K562 (cell line): ENCODE data around the gene EEF1AKMT1. TPM values are rescaled to one million over a fixed set of nuclear protein-coding genes. Genes with fewer than 3 reads are reported as not detected.

Experiments used
- ATAC-seq: fragments of 200-7000 bp; cut with Tn5 transposase; 3 replicates; pipeline ENCODE4 v1.9.1; 2020; ENCODE audit warnings: moderate library complexity
- BruUV-seq: library from RNA; stranded (reverse); fragments of 400-500 nt; replicated peaks from 2 replicates; lab custom pipeline; 2021; lab: Mats Ljungman, UMichigan
- CTCF ChIA-PET: fragments of 300-600 bp; formaldehyde crosslinking; extraction: SDS; loops from one replicate; lab custom pipeline; 2021; ENCODE audit warnings: low intra/inter-chr PET ratio; lab: Yijun Ruan, JAX
- POLR2A ChIA-PET: fragments of 300-600, 350-650 bp; sonication (Branson Sonifier 250); formaldehyde crosslinking; extraction: SDS; loops from one replicate; lab custom pipeline; 2021; ENCODE audit warnings: antibody characterized with exemption, inconsistent platforms; lab: Yijun Ruan, JAX
- DNase-seq, 4 experiments: peaks; one replicate each; pipeline versions ENCODE4 v3.0.0 to v3.0.0-alpha.2; 2011 to 2018; ENCODE audit warnings: low spot score in 3 of 4, mixed read lengths in 3 of 4; ENCODE audit errors: extremely low read depth in 1 of 4
- FAIRE-seq: peaks from 2 replicates; lab custom pipeline; 2011; peaks lifted over from hg19 to GRCh38; lab: Jason Lieb, UNC
- H2AFZ ChIP-seq: 2 replicates; pipeline ENCODE4 v1.6.0; 2011; ENCODE audit warnings: low read depth, low read length, control low read depth, inconsistent platforms
- H3K27ac ChIP-seq: fragments of 200-600 bp; 3 replicates; pipeline ENCODE4 v1.8.0; 2011; ENCODE audit warnings: low read depth, mild to moderate bottlenecking, control low read depth, inconsistent platforms, low read length, moderate library complexity, mixed read lengths; ENCODE audit errors: extremely low read depth
- H3K27me3 ChIP-seq, 2 experiments: fragments of 300-600 bp in 1 of 2; 2 replicates in 1 of 2; 3 replicates in 1 of 2; pipeline versions ENCODE4 v1.6.0 to v1.8.0; 2011; ENCODE audit warnings: inconsistent platforms in 2 of 2, low read length in 2 of 2, mild to moderate bottlenecking in 1 of 2, mixed read lengths in 1 of 2, moderate library complexity in 1 of 2; ENCODE audit not compliant: control insufficient read depth in 2 of 2, insufficient read depth in 2 of 2
- H3K36me3 ChIP-seq: fragments of 300-600 bp; 3 replicates; pipeline ENCODE4 v1.8.0; 2011; ENCODE audit warnings: mild to moderate bottlenecking, low read length, inconsistent platforms; ENCODE audit not compliant: control insufficient read depth, insufficient read depth
- H3K4me1 ChIP-seq, 2 experiments: fragments of 200-600 bp in 1 of 2; replicated peaks in 1 of 2; 2 replicates in 1 of 2; 3 replicates in 1 of 2; pipeline versions ENCODE4 v1.5.1 to v1.8.0; 2011; ENCODE audit warnings: inconsistent platforms in 2 of 2, low read length in 2 of 2, mild to moderate bottlenecking in 1 of 2, mixed read lengths in 1 of 2, moderate library complexity in 1 of 2; ENCODE audit not compliant: control insufficient read depth in 2 of 2, insufficient read depth in 2 of 2
- H3K4me2 ChIP-seq: 2 replicates; pipeline ENCODE4 v1.6.1; 2011; ENCODE audit warnings: low read length, control low read depth, inconsistent platforms, mixed read lengths; ENCODE audit not compliant: insufficient read depth
- H3K4me3 ChIP-seq: fragments of 200-600 bp; sonication (generic), shearing (Covaris generic); 2 replicates; pipeline ENCODE4 v1.5.1; 2016; ENCODE audit warnings: control low read depth, inconsistent platforms
- H3K79me2 ChIP-seq: fragments of 200-600 bp; 3 replicates; pipeline ENCODE4 v1.8.0; 2011; ENCODE audit warnings: low read length, inconsistent platforms; ENCODE audit not compliant: control insufficient read depth, insufficient read depth
- H3K9ac ChIP-seq, 2 experiments: 2 replicates each; pipeline versions ENCODE4 v1.6.0 to v1.6.1; 2011; ENCODE audit warnings: low read depth in 2 of 2, low read length in 2 of 2, control low read depth in 1 of 2, inconsistent platforms in 1 of 2, mild to moderate bottlenecking in 1 of 2, mixed read lengths in 1 of 2; ENCODE audit not compliant: insufficient read depth in 1 of 2
- H3K9me1 ChIP-seq: one replicate; pipeline ENCODE4 v1.6.0; 2011; ENCODE audit warnings: inconsistent platforms, mild to moderate bottlenecking, low read length, moderate library complexity; ENCODE audit not compliant: control insufficient read depth, insufficient read depth
- H3K9me3 ChIP-seq: replicated peaks from 2 replicates; pipeline ENCODE4 v1.5.1; 2011; ENCODE audit warnings: low read depth, low read length, inconsistent platforms; ENCODE audit not compliant: control insufficient read depth, insufficient read depth
- H4K20me1 ChIP-seq: replicated peaks from 2 replicates; pipeline ENCODE4 v1.6.1; 2011; ENCODE audit warnings: low read length, inconsistent platforms, mixed read lengths; ENCODE audit not compliant: control insufficient read depth, insufficient read depth
- GATAD2B ChIP-seq: fragments of 450-650 bp; IDR thresholded peaks from 2 replicates; pipeline ENCODE4 v1.6.1; 2017; ENCODE audit warnings: mild to moderate bottlenecking, borderline replicate concordance
- LCOR ChIP-seq: sonication (generic); formaldehyde crosslinking; IDR thresholded peaks from 2 replicates; pipeline ENCODE4 v1.8.0; 2022; ENCODE audit warnings: mild to moderate bottlenecking, missing genetic modification reagents
- RREB1 ChIP-seq: fragments of 250-450 bp; sonication (Bioruptor Pico); IDR thresholded peaks from 2 replicates; pipeline ENCODE4 v1.4.0; 2020
- SMAD4 ChIP-seq: fragments of 250-450 bp; sonication (Bioruptor Pico); conservative IDR thresholded peaks from 2 replicates; pipeline ENCODE4 v1.8.0; 2021; ENCODE audit warnings: inconsistent platforms, mild to moderate bottlenecking, moderate library complexity
- STAT5B ChIP-seq: fragments of 250-450 bp; sonication (Bioruptor Pico); IDR thresholded peaks from 2 replicates; pipeline ENCODE4 v1.8.0; 2021; ENCODE audit warnings: mild to moderate bottlenecking, inconsistent platforms
- ZNF274 ChIP-seq: IDR thresholded peaks from 2 replicates; pipeline ENCODE4 v1.6.1; 2011; ENCODE audit warnings: low read depth, mild to moderate bottlenecking, low read length, moderate library complexity, borderline replicate concordance
- ZNF395 ChIP-seq: fragments of 200-800 bp; sonication (Bioruptor generic); IDR thresholded peaks from 2 replicates; pipeline ENCODE4 v1.6.1; 2017; ENCODE audit warnings: missing genetic modification characterization, missing compliant biosample characterization
- ZNF592 ChIP-seq: fragments of 450-650 bp; IDR thresholded peaks from 2 replicates; pipeline ENCODE4 v1.6.1; 2017; ENCODE audit warnings: antibody characterized with exemption, mild to moderate bottlenecking
- WGBS: fragments of 100-300 bp; shearing (Covaris generic); methylation state at CpG from one replicate; pipeline ENCODE4 v1.1.6; 2016; ENCODE audit warnings: low coverage, mixed read lengths; ENCODE audit not compliant: insufficient coverage; ENCODE audit errors: missing lambda C conversion rate; 5-methylcytosine and 5-hydroxymethylcytosine counted together
- in situ Hi-C: fragments of 300-500 bp; cut with MboI; formaldehyde crosslinking; loops from 4 replicates; pipeline ENCODE4 v1.15.0; 2018; ENCODE audit warnings: inconsistent platforms, mixed read lengths
- intact Hi-C: fragments of 100-400 bp; cut with micrococcal nuclease; formaldehyde crosslinking; loops from 2 replicates; pipeline ENCODE4 v1.14.2; 2022
- polyA plus RNA-seq, 8 experiments: library from polyadenylated mRNA; depleted of rRNA in 4 of 8; stranded (reverse) in 5 of 8; unstranded in 3 of 8; fragments of >200 nt; fragmentation: Nextera tagmentation in 2 of 8; fragmentation: Illumina TruSeq in 1 of 8; extraction: Ambion mirVana in 2 of 8; extraction: Trizol in 1 of 8; gene quantifications; 2 replicates each; pipeline versions ENCODE4 v1.2.1 to v1.2.3, GENCODE V29; 2011 to 2014; ENCODE audit warnings: inconsistent platforms in 1 of 8, missing spikeins in 1 of 8
- total RNA-seq, 7 experiments: library from RNA; depleted of rRNA in 6 of 7; stranded (reverse); fragments of >200 nt in 6 of 7; fragmentation: Illumina TruSeq in 2 of 7; extraction: Trizol in 2 of 7; gene quantifications; 2 replicates each; pipeline versions ENCODE4 v1.2.1 to v1.2.3, GENCODE V29; 2011 to 2021; ENCODE audit warnings: low replicate concordance in 1 of 7
- TF ChIP-seq, protein P1 (sequence below), 3 experiments: fragments of 200-800 bp in 1 of 3; sonication (Bioruptor generic) in 1 of 3; sonication (generic) in 1 of 3; formaldehyde crosslinking in 1 of 3; IDR thresholded peaks; 2 replicates each; pipeline versions ENCODE4 v1.6.1 to v1.8.0; 2016 to 2022; ENCODE audit warnings: mild to moderate bottlenecking in 2 of 3, missing compliant biosample characterization in 2 of 3, missing genetic modification characterization in 2 of 3, missing genetic modification reagents in 1 of 3

The EEF1AKMT1 gene
- total and polyA plus RNA-seq, 9 of the 15 experiments (the other 6 are each of a cell fraction or from before 2014, with no cell fraction given) = 5.3 to 36.3 (median 7.9) TPM

DNA sequence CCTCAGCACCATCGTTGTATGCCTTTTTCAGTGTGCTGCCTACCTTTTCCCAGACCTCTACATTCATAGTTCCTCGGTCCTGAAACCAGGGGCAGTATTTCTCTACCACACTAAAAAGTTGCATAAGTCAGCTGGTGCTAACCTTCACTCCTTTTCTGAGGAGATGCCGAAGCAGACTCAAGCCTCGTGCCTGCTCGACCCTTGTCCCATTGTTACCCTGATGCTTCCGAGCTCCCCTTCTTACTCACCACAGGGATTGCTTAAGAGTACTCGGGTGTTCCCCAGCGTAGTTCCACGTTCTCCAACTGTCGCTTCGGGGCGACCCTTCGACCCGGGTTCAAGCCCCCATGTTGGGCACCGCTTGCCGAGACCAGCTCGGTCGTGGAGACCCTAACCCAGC, 89.2 kb downstream of the EEF1AKMT1 start:
- WGBS = 71% methylated on average over 11 of the region's 18 CpGs
- H3K9me3 ChIP-seq = no peaks in the 10 kb centered on the region
- in situ Hi-C loops = no loop called here
- TF ChIP-seq ZNF274 (no peak), STAT5B (CRISPR knock-in tag) (no peak), LCOR (CRISPR knock-in tag) (no peak), GATAD2B (no peak), ZNF395 (CRISPR knock-in tag) (no peak), ZNF592 (no peak), RREB1 (CRISPR knock-in tag) (no peak), SMAD4 (CRISPR knock-in tag) (no peak)
- TF ChIP-seq, protein P1, sequence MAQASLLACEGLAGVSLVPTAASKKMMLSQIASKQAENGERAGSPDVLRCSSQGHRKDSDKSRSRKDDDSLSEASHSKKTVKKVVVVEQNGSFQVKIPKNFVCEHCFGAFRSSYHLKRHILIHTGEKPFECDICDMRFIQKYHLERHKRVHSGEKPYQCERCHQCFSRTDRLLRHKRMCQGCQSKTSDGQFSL (CRISPR knock-in tag; IDR thresholded peaks at IDR 0.05) = no peak
- TF ChIP-seq, protein P1 (tag; IDR thresholded peaks at IDR 0.05) = no peak

More for the DNA sequence above, 89.2 kb downstream of the EEF1AKMT1 start:
- Histone ChIP-seq H2AFZ (no peak overlapping the region), H3K36me3 (no peaks in the 10 kb centered on the region), H3K79me2 (no peaks in the 10 kb centered on the region), H3K27me3 (no peaks in the 10 kb centered on the region), H4K20me1 (no peaks in the 10 kb centered on the region), H3K9ac (no peak overlapping the region), H3K4me3 (no peak overlapping the region), H3K9me1 (no peaks in the 10 kb centered on the region), H3K4me2 (no peak overlapping the region), H3K27ac (no peak overlapping the region), H3K4me1 (no peaks in the 10 kb centered on the region; a peak in 1 of 5 replicates)
- POLR2A ChIA-PET = no interaction called here
- FAIRE-seq (no peak), DNase-seq (no peak), ATAC-seq (no peak)
- no TSS peak for BruUV-seq
- intact Hi-C loops = no loop called here
- CTCF ChIA-PET = no interaction called here
